HAP-1 (cell line): ENCODE data around the gene NOMO2.
"Not testable (repeated sequence)": the region's sequence is repeated elsewhere in the genome, so short reads cannot be mapped to it uniquely, and the experiment has no call there.

ENCODE experiments used
- DNase-seq, 2 experiments: peaks; one replicate each; pipeline ENCODE4 v3.0.0-alpha.2; 2016 to 2020; ENCODE audit warnings: low spot score in 2 of 2
- H3K27me3 ChIP-seq: fragments of 250-450 bp; sonication (Bioruptor Pico); 2 replicates; pipeline ENCODE4 v1.5.1; 2020; ENCODE audit warnings: low read depth, mild to moderate bottlenecking, moderate library complexity
- H3K36me3 ChIP-seq: fragments of 250-450 bp; sonication (Bioruptor Pico); replicated peaks from 2 replicates; pipeline ENCODE4 v1.5.1; 2020; ENCODE audit warnings: mild to moderate bottlenecking
- H3K4me1 ChIP-seq: fragments of 250-450 bp; sonication (Bioruptor Pico); 2 replicates; pipeline ENCODE4 v1.5.1; 2020; ENCODE audit warnings: mild to moderate bottlenecking
- H3K4me3 ChIP-seq: fragments of 250-450 bp; sonication (Bioruptor Pico); 2 replicates; pipeline ENCODE4 v1.5.1; 2020; ENCODE audit warnings: mild to moderate bottlenecking, moderate library complexity
- H3K9me3 ChIP-seq: fragments of 250-450 bp; sonication (Bioruptor Pico); 2 replicates; pipeline ENCODE4 v1.5.1; 2020; ENCODE audit warnings: mild to moderate bottlenecking, moderate library complexity
- in situ Hi-C: fragments of 300-500 bp; cut with MboI; formaldehyde crosslinking; loops from 3 replicates; pipeline ENCODE4 v1.14.3; 2020; ENCODE audit warnings: low sequenced_read_pairs, inconsistent platforms, mixed read lengths

The NOMO2 gene

GRCh38 chr16:18521445-18522181, 40.3 kb downstream of the NOMO2 start:
- H3K4me3 ChIP-seq, H3K36me3 ChIP-seq, in situ Hi-C loops, H3K9me3 ChIP-seq, H3K4me1 ChIP-seq, H3K27me3 ChIP-seq, DNase-seq: not testable (repeated sequence)

GRCh38 chr16:18518536-18519283, 43.2 kb downstream of the NOMO2 start:
- in situ Hi-C loops, H3K4me1 ChIP-seq, H3K4me3 ChIP-seq, H3K9me3 ChIP-seq, DNase-seq, H3K36me3 ChIP-seq, H3K27me3 ChIP-seq: not testable (repeated sequence)

- DNase-seq, H3K36me3 ChIP-seq, H3K27me3 ChIP-seq, H3K4me3 ChIP-seq, H3K9me3 ChIP-seq, in situ Hi-C loops, H3K4me1 ChIP-seq: not testable (repeated sequence)
Observed at GRCh38 chr16:18498430-18498829, 63.5 kb downstream of the NOMO2 start.

GRCh38 chr16:18497032-18497431, 64.9 kb downstream of the NOMO2 start:
- in situ Hi-C loops, H3K36me3 ChIP-seq, H3K9me3 ChIP-seq, H3K4me3 ChIP-seq, H3K27me3 ChIP-seq, DNase-seq, H3K4me1 ChIP-seq: not testable (repeated sequence)

- H3K4me3 ChIP-seq, H3K27me3 ChIP-seq, in situ Hi-C loops, H3K9me3 ChIP-seq, H3K4me1 ChIP-seq, H3K36me3 ChIP-seq, DNase-seq: not testable (repeated sequence)
Observed at GRCh38 chr16:18492118-18492897, 69.6 kb downstream of the NOMO2 start.

- DNase-seq, in situ Hi-C loops, H3K36me3 ChIP-seq, H3K27me3 ChIP-seq, H3K9me3 ChIP-seq, H3K4me1 ChIP-seq, H3K4me3 ChIP-seq: not testable (repeated sequence)
Observed at GRCh38 chr16:18436025-18436424, 125.9 kb downstream of the NOMO2 start.

- H3K36me3 ChIP-seq, H3K4me1 ChIP-seq, H3K9me3 ChIP-seq, H3K27me3 ChIP-seq, in situ Hi-C loops, H3K4me3 ChIP-seq, DNase-seq: not testable (repeated sequence)
Observed at GRCh38 chr16:18415827-18416226, 146.1 kb downstream of the NOMO2 start.

GRCh38 chr16:18409532-18410293, 152.2 kb downstream of the NOMO2 start:
- H3K36me3 ChIP-seq, H3K4me1 ChIP-seq, H3K27me3 ChIP-seq, DNase-seq, H3K9me3 ChIP-seq, H3K4me3 ChIP-seq, in situ Hi-C loops: not testable (repeated sequence)

GRCh38 chr16:18401851-18402657, 159.8 kb downstream of the NOMO2 start:
- H3K4me1 ChIP-seq, H3K9me3 ChIP-seq, H3K36me3 ChIP-seq, H3K27me3 ChIP-seq, DNase-seq, in situ Hi-C loops, H3K4me3 ChIP-seq: not testable (repeated sequence)

GRCh38 chr16:18401159-18401558, 160.7 kb downstream of the NOMO2 start:
- H3K36me3 ChIP-seq, in situ Hi-C loops, H3K9me3 ChIP-seq, H3K4me1 ChIP-seq, H3K27me3 ChIP-seq: not testable (repeated sequence)
- DNase-seq, result peak in 1 of 2 experiments; percentile 16
- H3K4me3 ChIP-seq, result peak overlapping the region; percentile 14; the same call in 1 of the 2 replicates

- H3K9me3 ChIP-seq, H3K4me3 ChIP-seq, in situ Hi-C loops, H3K27me3 ChIP-seq, H3K36me3 ChIP-seq, H3K4me1 ChIP-seq, DNase-seq: not testable (repeated sequence)
Observed at GRCh38 chr16:18394363-18394762, 167.5 kb downstream of the NOMO2 start.

GRCh38 chr16:18387767-18388166, 174.1 kb downstream of the NOMO2 start:
- in situ Hi-C loops, H3K4me3 ChIP-seq, DNase-seq, H3K9me3 ChIP-seq, H3K4me1 ChIP-seq, H3K27me3 ChIP-seq, H3K36me3 ChIP-seq: not testable (repeated sequence)

- DNase-seq, in situ Hi-C loops, H3K4me1 ChIP-seq, H3K4me3 ChIP-seq, H3K9me3 ChIP-seq, H3K27me3 ChIP-seq, H3K36me3 ChIP-seq: not testable (repeated sequence)
Observed at GRCh38 chr16:18386517-18386916, 175.4 kb downstream of the NOMO2 start.
